ENCODE data around the gene FCHSD1. TPM values are rescaled to one million over a fixed set of nuclear protein-coding genes. Genes with fewer than 3 reads are reported as not detected.

FCHSD1 gene
- total RNA-seq, 1 experiment from 2014 or later: 23.1 TPM

DNA sequence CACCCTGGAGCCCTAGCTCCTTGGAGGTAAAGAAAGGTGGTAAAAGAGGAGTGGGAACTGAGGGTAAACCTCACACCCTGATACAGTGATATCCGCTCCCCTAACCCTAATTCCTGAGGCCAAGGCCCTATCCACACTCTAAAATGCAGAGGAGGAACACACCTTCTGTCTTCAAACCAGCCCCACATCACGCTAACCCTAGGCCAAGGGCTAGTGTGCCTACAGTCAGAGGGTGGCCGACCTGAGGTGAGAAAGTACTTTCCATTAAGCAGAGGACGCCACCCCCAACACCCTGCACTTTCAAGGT is 15.2 kb downstream of the FCHSD1 start:
- H3K56ac ChIP-seq (ENCODE audit: insufficient read length, low read depth, low read length): no peak overlapping the region
- H3K27me3 ChIP-seq (ENCODE audit: insufficient read depth, low read length): no peaks in the 10 kb centered on the region
- no peaks in the 10 kb centered on the region for H4K20me1 ChIP-seq (ENCODE audit: control insufficient read depth, insufficient read depth, insufficient read length)
- no peak overlapping the region for H2BK15ac ChIP-seq (ENCODE audit: low read depth, low read length)
- H3K23me2 ChIP-seq (ENCODE audit: insufficient read length, low read depth, low read length, poor library complexity, severe bottlenecking): peaks cover 14% of the 10 kb centered on the region
- H4K91ac ChIP-seq (ENCODE audit: insufficient read length, low read depth, low read length): no peak overlapping the region
- H3K4me2 ChIP-seq (ENCODE audit: insufficient read depth, insufficient read length, low read length): peak overlapping the region; percentile 79
- H3K9ac ChIP-seq (ENCODE audit: extremely low read depth, insufficient read length, low read length): peak overlapping the region; percentile 83
- no peak overlapping the region for H2AK5ac ChIP-seq (ENCODE audit: insufficient read length, low read length)
- H3K4me1 ChIP-seq (ENCODE audit: insufficient read depth, low read length): peaks cover 4% of the 10 kb centered on the region; the same call in 1 of the 2 replicates
- H3K23ac ChIP-seq (ENCODE audit: insufficient read length, low read depth, low read length): no peak overlapping the region
- H3K9me3 ChIP-seq (ENCODE audit: control insufficient read depth, low read depth, low read length): no peaks in the 10 kb centered on the region
- H3K4me1 Mint-ChIP-seq: peaks cover 18 to 23% of the 10 kb centered on the region in 2 experiments
- no peak overlapping the region for H2BK5ac ChIP-seq (ENCODE audit: insufficient read length, low read length)
- peaks cover 8 to 23% (median 14%) of the 10 kb centered on the region in 3 experiments; a peak in 6 of 7 replicates for H3K36me3 Mint-ChIP-seq (ENCODE audit: insufficient read depth in 1 of 3, low read depth in 3 of 3)
- H3K18ac ChIP-seq (ENCODE audit: insufficient read length, low read depth, low read length): no peak overlapping the region
- H2AFZ ChIP-seq (ENCODE audit: low read length): no peak overlapping the region
- no peak overlapping the region for H3T11ph ChIP-seq (ENCODE audit: low read length)
- no peak overlapping the region for H2BK120ac ChIP-seq (ENCODE audit: low read depth, low read length, poor library complexity, severe bottlenecking)
- peaks cover 10% of the 10 kb centered on the region for H3K79me1 ChIP-seq (ENCODE audit: insufficient read depth, low read depth, low read length, poor library complexity, severe bottlenecking)
- DNase-seq: no peak
- no peak overlapping the region for H2BK12ac ChIP-seq (ENCODE audit: insufficient read length, low read depth, low read length)
- no peaks in the 10 kb centered on the region; a peak in 1 of 5 replicates for H3K9me3 Mint-ChIP-seq
- WGBS (ENCODE audit: extremely low coverage, insufficient read length, low lambda C conversion rate): no CpG with 5 or more reads among the region's 4 CpGs
- no peak overlapping the region for H4K5ac ChIP-seq (ENCODE audit: insufficient read length, low read depth, low read length)
- H3K27me3 Mint-ChIP-seq (ENCODE audit: low read depth): peaks cover 2% of the 10 kb centered on the region
- H2BK20ac ChIP-seq (ENCODE audit: low read depth, low read length, poor library complexity, severe bottlenecking): no peak overlapping the region
- no peak overlapping the region for H3K27ac ChIP-seq (ENCODE audit: insufficient read length, low read depth, low read length)
- H3K4ac ChIP-seq (ENCODE audit: low read depth, low read length): no peak overlapping the region
- TF ChIP-seq, protein P1, sequence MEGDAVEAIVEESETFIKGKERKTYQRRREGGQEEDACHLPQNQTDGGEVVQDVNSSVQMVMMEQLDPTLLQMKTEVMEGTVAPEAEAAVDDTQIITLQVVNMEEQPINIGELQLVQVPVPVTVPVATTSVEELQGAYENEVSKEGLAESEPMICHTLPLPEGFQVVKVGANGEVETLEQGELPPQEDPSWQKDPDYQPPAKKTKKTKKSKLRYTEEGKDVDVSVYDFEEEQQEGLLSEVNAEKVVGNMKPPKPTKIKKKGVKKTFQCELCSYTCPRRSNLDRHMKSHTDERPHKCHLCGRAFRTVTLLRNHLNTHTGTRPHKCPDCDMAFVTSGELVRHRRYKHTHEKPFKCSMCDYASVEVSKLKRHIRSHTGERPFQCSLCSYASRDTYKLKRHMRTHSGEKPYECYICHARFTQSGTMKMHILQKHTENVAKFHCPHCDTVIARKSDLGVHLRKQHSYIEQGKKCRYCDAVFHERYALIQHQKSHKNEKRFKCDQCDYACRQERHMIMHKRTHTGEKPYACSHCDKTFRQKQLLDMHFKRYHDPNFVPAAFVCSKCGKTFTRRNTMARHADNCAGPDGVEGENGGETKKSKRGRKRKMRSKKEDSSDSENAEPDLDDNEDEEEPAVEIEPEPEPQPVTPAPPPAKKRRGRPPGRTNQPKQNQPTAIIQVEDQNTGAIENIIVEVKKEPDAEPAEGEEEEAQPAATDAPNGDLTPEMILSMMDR (conservative IDR thresholded peaks at IDR 0.05): no peak
- no peak overlapping the region for H3K14ac ChIP-seq (ENCODE audit: insufficient read depth, low read length)
- H3K4me3 Mint-ChIP-seq: peak overlapping the region; percentile 92 to 96
- H3K27ac Mint-ChIP-seq: peak overlapping the region; percentile 67 to 92 (median 83); a peak in 5 of 7 replicates
- H3K79me2 ChIP-seq (ENCODE audit: insufficient read depth, low read length): peaks cover 10% of the 10 kb centered on the region; the same call in 1 of the 2 replicates
- H4K8ac ChIP-seq (replicated peaks; ENCODE audit: insufficient read length, low read depth, low read length): no peak overlapping the region
